ENCODE results near the gene TASP1. TPM values are rescaled to one million over a fixed set of nuclear protein-coding genes. Genes with fewer than 3 reads are reported as not detected.

The TASP1 gene
- total RNA-seq, 4 donors from 2014 or later: 3.0 to 18.1 (median 12.9) TPM

GRCh38 chr20:13441388-13441787 is 197.3 kb downstream of the TASP1 start:
- TF ChIP-seq POLR2AphosphoS5 (IDR thresholded peaks at IDR 0.05): no peak
- no peak for TF ChIP-seq EP300 (IDR thresholded peaks at IDR 0.05; ENCODE audit: low read depth)
- no peak for TF ChIP-seq CTCF (IDR thresholded peaks at IDR 0.05)
- TF ChIP-seq POLR2A (IDR thresholded peaks at IDR 0.05): no peak
- H3K4me3 ChIP-seq: no peak overlapping the region
- DNase-seq: no peak
- intact Hi-C loops (cut with DNase I; ENCODE audit: low total_unique reads) (no loop called here), in situ Hi-C loops (cut with MboI; ENCODE audit: low pct_ligation_motif_present in 1 of 4, low pct_unique_long_range_greater_than_20kb in 1 of 4, low sequenced_read_pairs in 3 of 4) (no loop called here)
- H3K36me3 ChIP-seq: no peaks in the 10 kb centered on the region
- no peaks in the 10 kb centered on the region for H3K27me3 ChIP-seq
- no peak overlapping the region for H3K27ac ChIP-seq
- H3K4me1 ChIP-seq: no peaks in the 10 kb centered on the region
- H3K9me3 ChIP-seq: peaks cover 5 to 7% of the 10 kb centered on the region in 2 donors

GRCh38 chr20:13436530-13436929 is 202.2 kb downstream of the TASP1 start:
- no peaks in the 10 kb centered on the region for H3K4me1 ChIP-seq
- in situ Hi-C loops (cut with MboI; ENCODE audit: low pct_ligation_motif_present in 1 of 4, low pct_unique_long_range_greater_than_20kb in 1 of 4, low sequenced_read_pairs in 3 of 4) (no loop called here), intact Hi-C loops (cut with DNase I; ENCODE audit: low total_unique reads) (no loop called here)
- TF ChIP-seq POLR2AphosphoS5 (IDR thresholded peaks at IDR 0.05) (no peak), EP300 (IDR thresholded peaks at IDR 0.05; ENCODE audit: low read depth) (no peak), POLR2A (IDR thresholded peaks at IDR 0.05) (no peak), CTCF (IDR thresholded peaks at IDR 0.05) (no peak)
- no peak for DNase-seq
- peaks cover 0 to 2% (median 0%) of the 10 kb centered on the region in 4 donors for H3K36me3 ChIP-seq
- H3K27ac ChIP-seq: no peak overlapping the region
- H3K4me3 ChIP-seq: no peak overlapping the region
- peaks cover 5 to 7% of the 10 kb centered on the region in 2 donors for H3K9me3 ChIP-seq
- 79 to 91% methylated on average over 6 to 7 of the region's 7 CpGs for WGBS, 2 donors (ENCODE audit: low coverage in 1 of 2)
- no peaks in the 10 kb centered on the region for H3K27me3 ChIP-seq

DNA sequence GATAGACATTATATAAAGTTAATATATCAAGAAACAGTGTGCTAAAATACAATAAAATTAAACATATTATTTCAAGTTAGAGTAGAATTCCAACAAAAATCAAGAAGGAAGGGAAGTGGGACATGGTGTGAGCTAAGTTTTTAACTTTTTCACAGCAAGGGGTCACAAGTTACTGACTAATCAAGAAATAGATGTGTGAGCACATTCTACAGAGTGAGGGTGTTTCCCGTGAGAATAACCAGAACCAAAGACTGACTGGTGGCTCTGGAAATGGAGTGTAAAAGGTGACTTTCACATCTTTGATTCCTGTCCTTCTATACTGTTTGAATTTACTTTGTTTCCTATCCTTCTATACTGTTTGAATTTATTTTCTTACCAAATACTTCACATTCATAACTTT is 206.6 kb downstream of the TASP1 start:
- no peak for DNase-seq
- H3K4me3 ChIP-seq: no peak overlapping the region
- H3K9me3 ChIP-seq: no peaks in the 10 kb centered on the region
- WGBS, 2 donors (ENCODE audit: low coverage in 1 of 2): 89 to 100% methylated on average over 1 of the region's 1 CpG
- no peak for TF ChIP-seq POLR2AphosphoS5 (IDR thresholded peaks at IDR 0.05)
- no peak for TF ChIP-seq CTCF (IDR thresholded peaks at IDR 0.05)
- TF ChIP-seq EP300 (IDR thresholded peaks at IDR 0.05; ENCODE audit: low read depth): no peak
- TF ChIP-seq POLR2A (IDR thresholded peaks at IDR 0.05): no peak
- in situ Hi-C loops (cut with MboI; ENCODE audit: low pct_ligation_motif_present in 1 of 4, low pct_unique_long_range_greater_than_20kb in 1 of 4, low sequenced_read_pairs in 3 of 4): no loop called here
- intact Hi-C loops (cut with DNase I; ENCODE audit: low total_unique reads): no loop called here
- H3K4me1 ChIP-seq: no peaks in the 10 kb centered on the region
- peaks cover 0 to 2% (median 0%) of the 10 kb centered on the region in 4 donors for H3K36me3 ChIP-seq
- H3K27ac ChIP-seq: no peak overlapping the region
- no peaks in the 10 kb centered on the region for H3K27me3 ChIP-seq

- peaks cover 0 to 1% (median 0%) of the 10 kb centered on the region in 4 donors for H3K4me1 ChIP-seq
- no peak overlapping the region for H3K4me3 ChIP-seq
- TF ChIP-seq CTCF (IDR thresholded peaks at IDR 0.05) (no peak), POLR2AphosphoS5 (IDR thresholded peaks at IDR 0.05) (no peak), EP300 (IDR thresholded peaks at IDR 0.05; ENCODE audit: low read depth) (no peak), POLR2A (IDR thresholded peaks at IDR 0.05) (no peak)
- H3K27ac ChIP-seq: no peak overlapping the region
- intact Hi-C loops (cut with DNase I; ENCODE audit: low total_unique reads): no loop called here
- DNase-seq: no peak
- H3K9me3 ChIP-seq: no peaks in the 10 kb centered on the region
- WGBS, 2 donors (ENCODE audit: low coverage in 1 of 2): 77 to 87% methylated on average over 3 to 9 of the region's 9 CpGs
- H3K36me3 ChIP-seq: peaks cover 0 to 2% (median 0%) of the 10 kb centered on the region in 4 donors
- in situ Hi-C loops (cut with MboI; ENCODE audit: low pct_ligation_motif_present in 1 of 4, low pct_unique_long_range_greater_than_20kb in 1 of 4, low sequenced_read_pairs in 3 of 4): no loop called here
- H3K27me3 ChIP-seq: no peaks in the 10 kb centered on the region
Observed at GRCh38 chr20:13430346-13431002, 208.3 kb downstream of the TASP1 start.

Data from transverse colon (tissue), 4 donors.